ENCODE data around the gene ARHGEF1. TPM values are rescaled to one million over a fixed set of nuclear protein-coding genes. Genes with fewer than 3 reads are reported as not detected.

The ARHGEF1 gene
- total and polyA plus RNA-seq, 2 donors (not counting 1 experiment from before 2014, with no cell fraction given), result 21.6 to 23.9 TPM

- no peak overlapping the region for H3K4me3 ChIP-seq (replicated peaks in 1 of 4; ENCODE audit: control extremely low read depth in 1 of 4, insufficient read depth in 1 of 4, low read depth in 3 of 4, low read length in 4 of 4)
- H3K27ac ChIP-seq (ENCODE audit: insufficient read depth, low read length), result no peak overlapping the region
- no peaks in the 10 kb centered on the region for H3K79me2 ChIP-seq (ENCODE audit: control insufficient read depth, insufficient read depth, low read length)
- H3K9ac ChIP-seq (ENCODE audit: insufficient read depth, low read length), result no peak overlapping the region
- no peak overlapping the region for H2AFZ ChIP-seq (ENCODE audit: low read length)
- no peaks in the 10 kb centered on the region for H3K9me3 ChIP-seq (ENCODE audit: control insufficient read depth, insufficient read depth, low read depth, low read length)
- DNase-seq (ENCODE audit: low read depth in 2 of 2), result no peak
- H4K20me1 ChIP-seq (ENCODE audit: control insufficient read depth, extremely low read depth, insufficient read depth, low read length), result no peaks in the 10 kb centered on the region
- peaks cover 25% of the 10 kb centered on the region for H3K27me3 ChIP-seq (ENCODE audit: control insufficient read depth, insufficient read depth, low read length)
- no peak overlapping the region for H3K4me2 ChIP-seq (ENCODE audit: extremely low read depth, insufficient read depth, low read length)
- H3K4me1 ChIP-seq (ENCODE audit: control insufficient read depth, extremely low read depth, insufficient read depth, low read length), result no peaks in the 10 kb centered on the region
- H3K36me3 ChIP-seq (ENCODE audit: control insufficient read depth, insufficient read depth, low read length), result no peaks in the 10 kb centered on the region
- TF ChIP-seq EZH2 (IDR thresholded peaks at IDR 0.05; ENCODE audit: low read length, missing control alignments) (no peak), CTCF (conservative IDR thresholded peaks at IDR 0.05 in 1 of 2, IDR thresholded peaks at IDR 0.05 in 1 of 2; ENCODE audit: low read depth in 1 of 2, low read length in 2 of 2) (no peak)
Observed at GRCh38 chr19:41853344-41853743, 29.6 kb upstream of the ARHGEF1 start.

GRCh38 chr19:41853768-41854167 is 29.2 kb upstream of the ARHGEF1 start:
- Histone ChIP-seq H3K27me3 (ENCODE audit: control insufficient read depth, insufficient read depth, low read length) (peaks cover 25% of the 10 kb centered on the region), H2AFZ (ENCODE audit: low read length) (no peak overlapping the region), H3K9me3 (ENCODE audit: control insufficient read depth, insufficient read depth, low read depth, low read length) (no peaks in the 10 kb centered on the region), H3K36me3 (ENCODE audit: control insufficient read depth, insufficient read depth, low read length) (no peaks in the 10 kb centered on the region), H3K4me2 (ENCODE audit: extremely low read depth, insufficient read depth, low read length) (no peak overlapping the region), H4K20me1 (ENCODE audit: control insufficient read depth, extremely low read depth, insufficient read depth, low read length) (no peaks in the 10 kb centered on the region), H3K9ac (ENCODE audit: insufficient read depth, low read length) (no peak overlapping the region), H3K4me3 (replicated peaks in 1 of 4; ENCODE audit: control extremely low read depth in 1 of 4, insufficient read depth in 1 of 4, low read depth in 3 of 4, low read length in 4 of 4) (no peak overlapping the region), H3K79me2 (ENCODE audit: control insufficient read depth, insufficient read depth, low read length) (no peaks in the 10 kb centered on the region), H3K4me1 (ENCODE audit: control insufficient read depth, extremely low read depth, insufficient read depth, low read length) (no peaks in the 10 kb centered on the region), H3K27ac (ENCODE audit: insufficient read depth, low read length) (no peak overlapping the region)
- TF ChIP-seq EZH2 (IDR thresholded peaks at IDR 0.05; ENCODE audit: low read length, missing control alignments), result no peak
- TF ChIP-seq CTCF (conservative IDR thresholded peaks at IDR 0.05 in 1 of 2, IDR thresholded peaks at IDR 0.05 in 1 of 2; ENCODE audit: low read depth in 1 of 2, low read length in 2 of 2), result no peak
- DNase-seq (ENCODE audit: low read depth in 2 of 2), result no peak

DNA sequence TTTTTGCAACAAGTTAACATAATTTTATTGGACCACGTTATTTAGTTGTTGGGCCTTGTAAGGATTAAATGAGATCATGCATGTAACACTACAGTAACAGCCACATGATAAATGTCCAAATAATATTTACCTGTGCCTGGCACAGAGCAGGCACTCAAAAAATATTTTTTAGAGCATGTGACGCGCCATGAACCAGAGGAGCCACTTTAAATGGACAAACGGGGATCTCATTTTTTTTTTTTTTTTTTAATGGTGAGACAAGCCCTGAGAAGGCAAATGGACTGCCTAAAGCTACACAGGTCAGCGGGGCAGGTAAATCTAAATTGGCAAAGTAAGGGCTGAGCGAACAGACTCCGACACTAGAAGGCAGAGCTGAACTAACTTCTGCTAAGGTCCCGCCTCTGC is 23.8 kb upstream of the ARHGEF1 start:
- Histone ChIP-seq H3K27ac (ENCODE audit: insufficient read depth, low read length) (no peak overlapping the region), H3K9ac (ENCODE audit: insufficient read depth, low read length) (peak overlapping the region; percentile 18), H3K9me3 (ENCODE audit: control insufficient read depth, insufficient read depth, low read depth, low read length) (no peaks in the 10 kb centered on the region)

More for the DNA sequence above, 23.8 kb upstream of the ARHGEF1 start:
- H2AFZ ChIP-seq (ENCODE audit: low read length), result peak overlapping the region; percentile 57
- H3K36me3 ChIP-seq (ENCODE audit: control insufficient read depth, insufficient read depth, low read length), result peaks cover 23% of the 10 kb centered on the region
- peaks cover 8% of the 10 kb centered on the region for H3K4me1 ChIP-seq (ENCODE audit: control insufficient read depth, extremely low read depth, insufficient read depth, low read length)
- TF ChIP-seq CTCF (conservative IDR thresholded peaks at IDR 0.05 in 1 of 2, IDR thresholded peaks at IDR 0.05 in 1 of 2; ENCODE audit: low read depth in 1 of 2, low read length in 2 of 2) (no peak), EZH2 (IDR thresholded peaks at IDR 0.05; ENCODE audit: low read length, missing control alignments) (no peak)
- H3K4me3 ChIP-seq (replicated peaks in 1 of 4; ENCODE audit: control extremely low read depth in 1 of 4, insufficient read depth in 1 of 4, low read depth in 3 of 4, low read length in 4 of 4), result peak overlapping the region; percentile 44 to 92 (median 66)
- H4K20me1 ChIP-seq (ENCODE audit: control insufficient read depth, extremely low read depth, insufficient read depth, low read length), result no peaks in the 10 kb centered on the region
- DNase-seq (ENCODE audit: low read depth in 2 of 2), result no peak
- peaks cover 4% of the 10 kb centered on the region for H3K27me3 ChIP-seq (ENCODE audit: control insufficient read depth, insufficient read depth, low read length)
- H3K4me2 ChIP-seq (ENCODE audit: extremely low read depth, insufficient read depth, low read length), result peak overlapping the region; percentile 87
- H3K79me2 ChIP-seq (ENCODE audit: control insufficient read depth, insufficient read depth, low read length), result peaks cover 41% of the 10 kb centered on the region
